ENCODE results near the gene DHRS7B.

DNA sequence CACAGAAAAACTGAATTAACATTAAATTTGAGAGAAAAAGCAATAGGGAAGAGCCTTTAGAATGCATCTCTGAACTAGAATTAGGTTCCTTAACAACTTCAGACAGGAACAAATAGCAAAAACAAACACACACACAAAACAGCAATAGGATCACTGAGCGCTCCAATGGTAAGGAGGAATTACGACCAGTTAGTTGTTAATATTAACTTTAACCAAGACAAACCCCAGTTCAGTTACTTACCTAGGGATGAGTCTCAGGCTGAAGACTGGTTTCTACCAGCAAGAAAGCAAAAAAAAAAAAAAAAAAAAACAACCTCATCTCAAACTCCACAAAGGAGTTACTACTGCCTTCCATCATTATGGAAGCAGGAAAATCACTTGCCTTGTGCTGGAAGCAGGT, 14.6 kb downstream of the DHRS7B start:
- TF ChIP-seq TAF1 (conservative IDR thresholded peaks at IDR 0.05), result no peak
- no peak for TF ChIP-seq CTCF (IDR thresholded peaks at IDR 0.05; ENCODE audit: low read depth, low read length, missing input control)
- TF ChIP-seq SP1 (IDR thresholded peaks at IDR 0.05), result no peak
- no peak for TF ChIP-seq YY1 (IDR thresholded peaks at IDR 0.05)
- TF ChIP-seq FOXA1 (IDR thresholded peaks at IDR 0.05), result no peak

All from liver (tissue), 3 donors.